ENCODE data around the gene SELENON.

SELENON gene

DNA sequence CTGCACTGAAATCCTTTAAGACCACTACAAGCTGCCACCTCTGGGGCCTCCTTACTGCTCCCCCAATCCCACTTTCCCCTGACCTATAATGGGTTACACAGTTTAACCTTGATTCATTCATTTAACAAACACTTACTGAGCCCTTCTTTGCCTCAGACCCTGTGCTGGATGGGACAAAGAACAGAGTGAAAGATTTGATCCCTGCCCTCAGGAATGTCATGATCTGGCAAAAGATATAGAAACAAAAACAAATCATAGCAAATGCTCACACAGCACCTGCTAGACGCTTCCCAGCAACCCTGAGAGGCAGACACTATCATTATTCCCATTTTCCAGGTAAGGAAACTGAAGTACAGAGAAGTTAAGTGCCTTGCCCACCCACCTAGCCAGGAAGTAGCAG is 66.3 kb downstream of the SELENON start:
- no peak for DNase-seq

DNA sequence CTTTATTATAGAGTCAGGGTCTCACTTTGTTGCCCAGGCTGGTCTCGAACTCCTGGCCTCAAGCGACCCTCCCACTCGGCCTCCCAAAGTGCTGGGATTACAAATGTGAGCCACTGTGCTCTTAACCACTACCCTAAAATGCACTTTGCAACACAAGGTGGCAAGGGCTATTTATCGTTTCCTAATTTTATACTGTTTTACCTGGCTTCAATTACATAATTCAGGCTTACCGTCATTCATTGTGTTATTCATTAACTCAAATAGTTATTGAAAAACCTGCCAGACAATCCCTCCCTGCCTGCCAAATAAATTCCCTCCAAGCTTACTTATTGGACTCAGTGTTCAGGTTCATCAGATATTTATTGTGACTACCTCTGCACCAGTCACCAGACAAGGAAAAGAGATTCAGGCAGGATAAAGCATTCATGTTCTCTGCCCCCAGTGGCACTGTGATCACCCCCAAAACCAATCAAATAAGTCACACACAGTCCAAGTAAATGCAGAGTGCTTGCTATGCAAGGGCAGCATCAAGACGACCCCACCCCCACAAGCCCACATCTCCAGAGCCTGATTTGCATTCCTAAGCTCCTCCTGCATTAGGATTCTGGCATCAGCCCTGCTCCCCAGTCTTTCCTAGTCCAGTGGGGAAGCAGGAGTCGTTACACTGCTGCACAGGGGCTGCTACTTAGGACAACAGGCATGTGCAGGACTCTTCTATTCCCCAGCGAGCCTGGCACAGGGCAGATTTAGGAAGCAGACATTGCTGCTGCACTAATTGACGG is 67.4 kb downstream of the SELENON start:
- DNase-seq: no peak
